ENCODE results near the gene ARID1A. TPM values are rescaled to one million over a fixed set of nuclear protein-coding genes. Genes with fewer than 3 reads are reported as not detected.

ARID1A gene
- total RNA-seq, 2 experiments from 2014 or later: 118 to 124 TPM

DNA sequence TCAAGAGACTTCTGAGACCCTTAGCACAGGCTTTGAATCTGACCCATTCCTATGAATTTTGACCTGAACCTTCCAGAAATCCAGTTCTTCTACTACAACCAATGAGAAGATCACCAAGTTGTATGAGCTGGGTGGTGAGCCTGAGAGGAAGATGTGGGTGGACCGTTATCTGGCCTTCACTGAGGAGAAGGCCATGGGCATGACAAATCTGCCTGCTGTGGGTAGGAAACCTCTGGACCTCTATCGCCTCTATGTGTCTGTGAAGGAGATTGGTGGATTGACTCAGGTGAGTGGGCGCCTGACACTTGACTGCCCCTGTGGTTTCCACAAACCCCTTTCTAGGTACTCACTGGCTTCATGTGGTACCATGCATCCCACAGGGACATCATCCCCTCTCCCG, 71.9 kb downstream of the ARID1A start:
- Mint-ChIP-seq H3K27me3 (no peaks in the 10 kb centered on the region), H3K4me1 (peaks cover 26% of the 10 kb centered on the region), H3K4me3 (no peak overlapping the region), H3K36me3 (peaks cover 64% of the 10 kb centered on the region), H3K27ac (peak overlapping the region; percentile 21), H3K9me3 (no peaks in the 10 kb centered on the region)
- no peak for DNase-seq
- POLR2A ChIA-PET: interaction anchor here (1.0 kb wide), 1 partner anchor 20 kb away, joined by 4 read pairs; the partner anchor contains the start of gene PIGV
- ATAC-seq (ENCODE audit: low read depth): no peak

DNA sequence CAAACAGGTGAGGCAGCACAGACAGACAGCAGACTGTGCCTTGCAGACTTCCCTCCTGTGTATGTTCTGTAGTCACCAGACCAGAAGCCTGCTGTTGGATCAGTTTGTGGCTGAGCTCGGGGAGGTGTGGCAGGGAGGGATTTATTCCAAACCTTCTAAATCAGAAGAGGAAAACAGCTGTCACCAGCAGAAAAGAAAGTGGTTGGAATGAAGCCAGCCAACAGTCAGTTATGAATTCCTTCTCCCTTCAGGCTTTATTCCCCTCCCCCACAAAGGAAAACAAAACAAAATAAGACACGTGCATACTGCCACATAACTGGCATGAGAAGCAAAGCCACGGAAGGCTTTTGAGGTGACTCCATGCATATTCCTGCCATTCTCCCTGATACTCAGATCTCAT, 72.9 kb downstream of the ARID1A start:
- DNase-seq (no peak), ATAC-seq (ENCODE audit: low read depth) (no peak)
- H3K4me3 Mint-ChIP-seq: no peak overlapping the region
- no peak overlapping the region for H3K27ac Mint-ChIP-seq
- H3K9me3 Mint-ChIP-seq: no peaks in the 10 kb centered on the region
- no peaks in the 10 kb centered on the region for H3K27me3 Mint-ChIP-seq
- H3K36me3 Mint-ChIP-seq: peaks cover 68% of the 10 kb centered on the region
- POLR2A ChIA-PET: no interaction called here
- H3K4me1 Mint-ChIP-seq: peaks cover 21% of the 10 kb centered on the region

DNA sequence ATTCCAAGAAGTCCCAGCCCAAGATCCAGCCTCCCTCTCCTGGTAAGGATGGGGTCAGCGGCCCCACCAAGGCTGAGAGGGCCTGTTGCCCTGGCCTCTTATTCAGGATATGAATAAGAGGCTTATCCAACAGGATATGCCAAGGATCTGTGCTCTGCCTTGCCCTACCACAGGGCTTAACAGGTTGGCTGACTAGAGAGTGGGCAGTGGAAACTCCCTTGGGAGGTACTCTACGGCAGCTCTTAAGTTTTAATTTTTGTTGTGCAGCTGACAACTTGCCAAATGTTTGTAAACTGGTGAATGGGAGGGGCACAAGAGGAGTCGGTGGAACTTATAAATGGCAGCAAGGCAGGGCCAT, 75.4 kb downstream of the ARID1A start:
- H3K27ac Mint-ChIP-seq: no peak overlapping the region
- peak; percentile 14 for ATAC-seq (ENCODE audit: low read depth)
- POLR2A ChIA-PET: interaction anchor here (0.8 kb wide), 1 partner anchor 26 kb away, joined by 3 read pairs; no protein-coding TSS in a partner anchor
- H3K4me3 Mint-ChIP-seq: no peak overlapping the region
- peaks cover 17% of the 10 kb centered on the region for H3K4me1 Mint-ChIP-seq
- H3K36me3 Mint-ChIP-seq: peaks cover 78% of the 10 kb centered on the region
- H3K27me3 Mint-ChIP-seq: no peaks in the 10 kb centered on the region
- no peaks in the 10 kb centered on the region for H3K9me3 Mint-ChIP-seq
- DNase-seq: no peak

DNA sequence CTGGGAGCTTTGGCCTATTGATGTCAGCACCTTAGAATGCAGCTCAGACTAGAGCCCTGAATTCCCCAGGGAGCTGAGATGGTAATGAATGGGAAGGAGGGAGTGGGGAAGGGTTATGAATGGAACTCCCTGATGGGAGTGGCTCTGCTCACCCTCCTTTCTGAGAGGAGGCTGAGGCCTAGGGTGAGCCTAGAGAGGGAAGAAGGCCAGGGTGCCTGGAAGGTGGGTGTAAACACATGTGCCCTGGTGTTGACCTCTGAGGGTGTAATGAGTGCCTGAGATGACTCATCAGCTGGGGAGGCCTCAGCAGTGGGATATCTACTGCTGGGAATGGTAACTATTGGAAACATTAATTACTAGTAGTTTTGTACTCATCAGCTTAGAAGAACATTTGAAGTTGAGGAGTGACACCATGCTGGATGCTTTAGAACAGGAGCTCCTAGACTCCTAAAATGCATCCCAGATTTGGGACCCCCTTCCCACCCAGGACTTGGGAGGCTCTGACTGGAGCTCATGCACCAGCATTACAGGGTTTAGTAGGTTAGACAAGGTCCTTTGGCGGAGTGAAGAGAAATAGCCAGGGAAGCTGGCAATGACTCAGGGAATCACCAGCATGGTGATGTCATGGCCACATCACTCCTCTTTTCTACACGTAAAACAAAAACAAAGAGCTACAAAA, 76.0 kb downstream of the ARID1A start:
- no peaks in the 10 kb centered on the region for H3K9me3 Mint-ChIP-seq
- POLR2A ChIA-PET: interaction anchor here (0.8 kb wide), 1 partner anchor 27 kb away, joined by 3 read pairs; no protein-coding TSS in a partner anchor
- H3K4me1 Mint-ChIP-seq: peaks cover 14% of the 10 kb centered on the region
- peak overlapping the region; percentile 46 for H3K27ac Mint-ChIP-seq
- ATAC-seq (ENCODE audit: low read depth) (peak; percentile 41), DNase-seq (no peak)
- H3K4me3 Mint-ChIP-seq: no peak overlapping the region
- peaks cover 78% of the 10 kb centered on the region for H3K36me3 Mint-ChIP-seq
- H3K27me3 Mint-ChIP-seq: no peaks in the 10 kb centered on the region

DNA sequence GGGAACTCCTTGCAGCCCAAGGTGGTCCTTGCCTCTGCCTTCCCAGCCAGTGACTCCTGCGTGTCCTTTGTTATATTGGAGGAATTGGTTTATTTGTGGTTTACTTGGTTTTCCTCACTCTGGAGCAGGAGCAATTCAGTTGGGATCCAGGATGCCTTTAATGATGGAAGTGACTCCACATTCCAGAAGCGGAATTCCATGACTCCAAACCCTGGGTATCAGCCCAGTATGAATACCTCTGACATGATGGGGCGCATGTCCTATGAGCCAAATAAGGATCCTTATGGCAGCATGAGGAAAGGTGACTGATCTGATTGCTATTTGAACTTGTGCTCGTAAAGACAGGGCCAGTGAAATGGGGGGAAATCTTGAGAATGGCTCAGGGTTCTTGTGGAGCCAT, 76.9 kb downstream of the ARID1A start:
- POLR2A ChIA-PET: interaction anchor here (2.0 kb wide), 1 partner anchor 14 kb away, joined by 4 read pairs; no protein-coding TSS in a partner anchor
- no peaks in the 10 kb centered on the region for H3K9me3 Mint-ChIP-seq
- no peak overlapping the region for H3K27ac Mint-ChIP-seq
- DNase-seq (no peak), ATAC-seq (ENCODE audit: low read depth) (no peak)
- no peak overlapping the region for H3K4me3 Mint-ChIP-seq
- peaks cover 71% of the 10 kb centered on the region for H3K36me3 Mint-ChIP-seq
- H3K4me1 Mint-ChIP-seq: peaks cover 9% of the 10 kb centered on the region
- H3K27me3 Mint-ChIP-seq: no peaks in the 10 kb centered on the region

DNA sequence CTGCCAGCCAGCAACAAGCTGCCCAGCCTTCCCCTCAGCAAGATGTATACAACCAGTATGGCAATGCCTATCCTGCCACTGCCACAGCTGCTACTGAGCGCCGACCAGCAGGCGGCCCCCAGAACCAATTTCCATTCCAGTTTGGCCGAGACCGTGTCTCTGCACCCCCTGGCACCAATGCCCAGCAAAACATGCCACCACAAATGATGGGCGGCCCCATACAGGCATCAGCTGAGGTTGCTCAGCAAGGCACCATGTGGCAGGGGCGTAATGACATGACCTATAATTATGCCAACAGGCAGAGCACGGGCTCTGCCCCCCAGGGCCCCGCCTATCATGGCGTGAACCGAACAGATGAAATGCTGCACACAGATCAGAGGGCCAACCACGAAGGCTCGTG, 78.6 kb downstream of the ARID1A start:
- ATAC-seq (ENCODE audit: low read depth) (no peak), DNase-seq (no peak)
- Mint-ChIP-seq H3K9me3 (no peaks in the 10 kb centered on the region), H3K36me3 (peaks cover 68% of the 10 kb centered on the region), H3K27ac (no peak overlapping the region), H3K27me3 (no peaks in the 10 kb centered on the region), H3K4me1 (peaks cover 16% of the 10 kb centered on the region), H3K4me3 (no peak overlapping the region)
- POLR2A ChIA-PET: interaction anchor here (2.0 kb wide), 1 partner anchor 12 kb away, joined by 4 read pairs; no protein-coding TSS in a partner anchor

DNA sequence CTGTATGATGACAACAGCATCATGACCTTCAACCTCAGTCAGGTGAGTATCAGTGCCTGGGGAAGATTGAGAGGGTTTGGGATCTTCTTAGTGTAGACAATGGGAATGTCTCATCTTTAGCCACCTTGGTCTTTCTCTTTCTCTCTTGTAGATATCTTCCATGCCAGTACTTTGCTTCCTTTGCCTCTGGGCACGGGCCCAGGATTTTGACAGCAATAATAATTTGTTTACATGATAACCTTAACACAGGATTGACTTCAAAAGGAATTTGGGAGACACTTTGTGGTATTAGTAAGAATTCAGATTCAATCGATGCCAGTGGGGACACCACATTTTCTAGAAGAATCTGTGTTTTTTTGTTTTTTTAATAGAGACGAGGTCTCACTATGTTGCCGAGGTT, 79.9 kb downstream of the ARID1A start:
- ATAC-seq (ENCODE audit: low read depth) (no peak), DNase-seq (no peak)
- H3K36me3 Mint-ChIP-seq: peaks cover 70% of the 10 kb centered on the region
- H3K9me3 Mint-ChIP-seq: no peaks in the 10 kb centered on the region
- H3K4me3 Mint-ChIP-seq: no peak overlapping the region
- POLR2A ChIA-PET: no interaction called here
- peaks cover 20% of the 10 kb centered on the region for H3K4me1 Mint-ChIP-seq
- H3K27ac Mint-ChIP-seq: no peak overlapping the region
- H3K27me3 Mint-ChIP-seq: no peaks in the 10 kb centered on the region

DNA sequence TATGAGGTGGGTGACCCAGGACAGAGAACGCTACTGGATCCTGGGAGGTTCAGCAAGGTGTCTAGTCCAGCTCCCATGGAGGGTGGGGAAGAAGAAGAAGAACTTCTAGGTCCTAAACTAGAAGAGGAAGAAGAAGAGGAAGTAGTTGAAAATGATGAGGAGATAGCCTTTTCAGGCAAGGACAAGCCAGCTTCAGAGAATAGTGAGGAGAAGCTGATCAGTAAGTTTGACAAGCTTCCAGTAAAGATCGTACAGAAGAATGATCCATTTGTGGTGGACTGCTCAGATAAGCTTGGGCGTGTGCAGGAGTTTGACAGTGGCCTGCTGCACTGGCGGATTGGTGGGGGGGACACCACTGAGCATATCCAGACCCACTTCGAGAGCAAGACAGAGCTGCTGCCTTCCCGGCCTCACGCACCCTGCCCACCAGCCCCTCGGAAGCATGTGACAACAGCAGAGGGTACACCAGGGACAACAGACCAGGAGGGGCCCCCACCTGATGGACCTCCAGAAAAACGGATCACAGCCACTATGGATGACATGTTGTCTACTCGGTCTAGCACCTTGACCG, 83.4 kb downstream of the ARID1A start:
- DNase-seq (no peak), ATAC-seq (ENCODE audit: low read depth) (no peak)
- Mint-ChIP-seq H3K27me3 (no peaks in the 10 kb centered on the region), H3K4me3 (no peak overlapping the region), H3K4me1 (peaks cover 29% of the 10 kb centered on the region), H3K9me3 (no peaks in the 10 kb centered on the region), H3K36me3 (peaks cover 70% of the 10 kb centered on the region), H3K27ac (peak overlapping the region; percentile 66)
- POLR2A ChIA-PET: interaction anchor here (1.2 kb wide), 1 partner anchor 8 kb away, joined by 3 read pairs; no protein-coding TSS in a partner anchor

DNA sequence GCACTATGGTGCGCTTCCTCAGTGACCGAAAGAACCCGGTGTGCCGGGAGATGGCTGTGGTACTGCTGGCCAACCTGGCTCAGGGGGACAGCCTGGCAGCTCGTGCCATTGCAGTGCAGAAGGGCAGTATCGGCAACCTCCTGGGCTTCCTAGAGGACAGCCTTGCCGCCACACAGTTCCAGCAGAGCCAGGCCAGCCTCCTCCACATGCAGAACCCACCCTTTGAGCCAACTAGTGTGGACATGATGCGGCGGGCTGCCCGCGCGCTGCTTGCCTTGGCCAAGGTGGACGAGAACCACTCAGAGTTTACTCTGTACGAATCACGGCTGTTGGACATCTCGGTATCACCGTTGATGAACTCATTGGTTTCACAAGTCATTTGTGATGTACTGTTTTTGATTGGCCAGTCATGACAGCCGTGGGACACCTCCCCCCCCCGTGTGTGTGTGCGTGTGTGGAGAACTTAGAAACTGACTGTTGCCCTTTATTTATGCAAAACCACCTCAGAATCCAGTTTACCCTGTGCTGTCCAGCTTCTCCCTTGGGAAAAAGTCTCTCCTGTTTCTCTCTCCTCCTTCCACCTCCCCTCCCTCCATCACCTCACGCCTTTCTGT, 84.6 kb downstream of the ARID1A start:
- Mint-ChIP-seq H3K4me1 (peaks cover 39% of the 10 kb centered on the region), H3K36me3 (peaks cover 60% of the 10 kb centered on the region), H3K27me3 (no peaks in the 10 kb centered on the region), H3K9me3 (no peaks in the 10 kb centered on the region), H3K27ac (no peak overlapping the region), H3K4me3 (no peak overlapping the region)
- DNase-seq (no peak), ATAC-seq (ENCODE audit: low read depth) (no peak)
- POLR2A ChIA-PET: interaction anchor here (1.7 kb wide), 1 partner anchor 83 kb away, joined by 4 read pairs; no protein-coding TSS in a partner anchor

DNA sequence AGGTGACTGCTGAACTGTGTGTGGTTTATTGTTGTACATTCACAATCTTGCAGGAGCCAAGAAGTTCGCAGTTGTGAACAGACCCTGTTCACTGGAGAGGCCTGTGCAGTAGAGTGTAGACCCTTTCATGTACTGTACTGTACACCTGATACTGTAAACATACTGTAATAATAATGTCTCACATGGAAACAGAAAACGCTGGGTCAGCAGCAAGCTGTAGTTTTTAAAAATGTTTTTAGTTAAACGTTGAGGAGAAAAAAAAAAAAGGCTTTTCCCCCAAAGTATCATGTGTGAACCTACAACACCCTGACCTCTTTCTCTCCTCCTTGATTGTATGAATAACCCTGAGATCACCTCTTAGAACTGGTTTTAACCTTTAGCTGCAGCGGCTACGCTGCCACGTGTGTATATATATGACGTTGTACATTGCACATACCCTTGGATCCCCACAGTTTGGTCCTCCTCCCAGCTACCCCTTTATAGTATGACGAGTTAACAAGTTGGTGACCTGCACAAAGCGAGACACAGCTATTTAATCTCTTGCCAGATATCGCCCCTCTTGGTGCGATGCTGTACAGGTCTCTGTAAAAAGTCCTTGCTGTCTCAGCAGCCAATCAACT, 85.5 kb downstream of the ARID1A start:
- Mint-ChIP-seq H3K27me3 (no peaks in the 10 kb centered on the region), H3K27ac (peak overlapping the region; percentile 50), H3K36me3 (peaks cover 55% of the 10 kb centered on the region), H3K4me1 (peaks cover 44% of the 10 kb centered on the region), H3K9me3 (no peaks in the 10 kb centered on the region), H3K4me3 (no peak overlapping the region)
- ATAC-seq (ENCODE audit: low read depth) (no peak), DNase-seq (no peak)
- POLR2A ChIA-PET: interaction anchor here (1.7 kb wide), 1 partner anchor 84 kb away, joined by 4 read pairs; no protein-coding TSS in a partner anchor

DNA sequence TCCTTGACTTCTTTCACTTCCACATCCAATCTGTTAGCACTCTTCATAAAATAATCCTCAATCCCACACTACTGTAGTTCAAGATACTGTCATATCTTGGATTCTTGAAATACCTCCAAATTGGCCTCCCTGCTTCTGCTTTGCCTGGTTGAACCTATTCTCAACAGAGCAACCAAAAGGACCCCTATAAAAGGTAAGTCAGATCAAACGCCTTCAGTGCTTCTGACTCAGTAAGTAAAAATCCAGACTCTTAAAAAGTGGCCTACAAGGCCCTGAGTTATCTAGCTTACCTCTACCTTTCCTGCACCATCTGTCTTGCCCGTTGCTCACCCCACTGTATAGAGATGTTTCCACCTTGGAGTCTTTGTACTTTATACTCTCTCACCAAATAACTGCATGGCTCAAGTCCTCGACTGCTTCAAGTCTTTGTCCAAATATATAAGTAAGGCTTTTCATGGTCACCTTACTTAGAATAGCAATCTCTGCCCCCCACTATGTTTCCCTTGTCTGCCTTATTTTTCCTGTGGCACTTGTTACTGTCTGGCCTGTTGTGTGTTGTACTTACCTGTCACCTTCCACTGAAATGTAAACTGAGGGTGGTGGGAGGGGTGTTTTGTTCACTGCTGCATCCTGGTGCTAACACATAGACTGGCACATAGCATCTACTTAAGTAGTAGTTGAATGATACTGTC, 86.9 kb downstream of the ARID1A start:
- Mint-ChIP-seq H3K27ac (peak overlapping the region; percentile 6), H3K36me3 (peaks cover 49% of the 10 kb centered on the region), H3K9me3 (no peaks in the 10 kb centered on the region), H3K4me3 (no peak overlapping the region), H3K4me1 (peaks cover 55% of the 10 kb centered on the region), H3K27me3 (no peaks in the 10 kb centered on the region)
- POLR2A ChIA-PET: interaction anchor here (9.3 kb wide), 1 partner anchor 85 kb away, joined by 357 read pairs; the partner anchor contains the start of gene ARID1A
- ATAC-seq (ENCODE audit: low read depth) (no peak), DNase-seq (no peak)

DNA sequence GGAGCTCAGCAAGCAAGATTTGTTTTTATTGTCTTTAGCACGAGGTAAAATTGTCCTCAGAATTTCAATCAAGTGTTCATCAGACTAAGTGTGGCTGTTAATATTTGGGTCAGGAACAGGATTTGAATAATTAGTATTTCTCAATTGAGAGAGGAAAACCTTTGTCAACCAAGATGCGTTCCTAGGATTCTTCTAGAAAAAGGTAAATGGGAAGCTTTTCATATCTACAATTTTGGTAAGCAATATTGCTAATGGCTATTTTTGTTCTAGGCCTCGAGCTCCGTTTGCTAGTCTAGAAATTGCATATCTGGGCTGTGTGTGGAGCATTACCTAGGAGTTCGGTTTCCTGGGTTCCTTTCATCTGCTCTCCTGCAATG, 87.8 kb downstream of the ARID1A start:
- ATAC-seq (ENCODE audit: low read depth) (no peak), DNase-seq (no peak)
- no peak overlapping the region for H3K4me3 Mint-ChIP-seq
- no peaks in the 10 kb centered on the region for H3K27me3 Mint-ChIP-seq
- H3K4me1 Mint-ChIP-seq: peaks cover 51% of the 10 kb centered on the region
- no peaks in the 10 kb centered on the region for H3K9me3 Mint-ChIP-seq
- POLR2A ChIA-PET: interaction anchor here (9.3 kb wide), 1 partner anchor 86 kb away, joined by 357 read pairs; the partner anchor contains the start of gene ARID1A
- H3K36me3 Mint-ChIP-seq: peaks cover 42% of the 10 kb centered on the region
- no peak overlapping the region for H3K27ac Mint-ChIP-seq
